Measurements from ENCODE around the gene MINPP1.

GRCh38 chr10:87547734-87548311, 43.1 kb downstream of the MINPP1 start:
- TF ChIP-seq CTCF (IDR thresholded peaks at IDR 0.05) (no peak), POLR2A (IDR thresholded peaks at IDR 0.05) (no peak)
